Activated naive CD8-positive, alpha-beta T cell treated with anti-CD3 and anti-CD28 coated beads, Interleukin-2, amount 10 ng/mL, durations not matched to agents 7 days and 5 days (primary cell): ENCODE measurements around the gene HDHD2. TPM values are rescaled to one million over a fixed set of nuclear protein-coding genes. Genes with fewer than 3 reads are reported as not detected.

Experiments
- ATAC-seq: fragments of 150-1000 bp; cut with Tn5 transposase; one replicate; pipeline ENCODE4 v1.10.0; 2021; ENCODE audit warnings: low read depth, moderate library complexity
- POLR2A ChIA-PET: fragments of 350-600 bp; sonication (Branson Sonifier 250); formaldehyde crosslinking; loops from one replicate; lab custom pipeline; 2021; ENCODE audit warnings: antibody characterized with exemption; lab: Charles Lee
- DNase-seq: peaks from one replicate; pipeline ENCODE4 v3.0.0; 2021
- H3K27ac Mint-ChIP-seq: one replicate; pipeline ENCODE4 v1.8.0; 2022; ENCODE audit warnings: mild to moderate bottlenecking, mixed read lengths
- H3K27me3 Mint-ChIP-seq: one replicate; pipeline ENCODE4 v1.8.0; 2022; ENCODE audit warnings: mild to moderate bottlenecking, moderate library complexity, mixed read lengths
- H3K36me3 Mint-ChIP-seq: one replicate; pipeline ENCODE4 v1.8.0; 2021; ENCODE audit warnings: mild to moderate bottlenecking, mixed read lengths
- H3K4me1 Mint-ChIP-seq: one replicate; pipeline ENCODE4 v1.8.0; 2021; ENCODE audit warnings: mixed read lengths
- H3K4me3 Mint-ChIP-seq: one replicate; pipeline ENCODE4 v1.8.0; 2022; ENCODE audit warnings: mild to moderate bottlenecking, moderate library complexity, mixed read lengths
- H3K9me3 Mint-ChIP-seq: one replicate; pipeline ENCODE4 v1.8.0; 2021; ENCODE audit warnings: mixed read lengths
- total RNA-seq, 2 experiments: library from RNA; stranded (reverse); gene quantifications; one replicate each; pipeline ENCODE4 v1.2.3, GENCODE V29; 2021

Gene HDHD2
- total RNA-seq, 2 experiments from 2014 or later, result 37.6 to 42.2 TPM

GRCh38 chr18:47075098-47075883 lies 75.0 kb downstream of the HDHD2 start:
- ATAC-seq (no peak), DNase-seq (no peak)
- no peak overlapping the region for H3K4me3 Mint-ChIP-seq
- POLR2A ChIA-PET, result no interaction called here
- H3K27ac Mint-ChIP-seq, result no peak overlapping the region
- H3K9me3 Mint-ChIP-seq, result no peaks in the 10 kb centered on the region
- H3K36me3 Mint-ChIP-seq, result no peaks in the 10 kb centered on the region
- H3K27me3 Mint-ChIP-seq, result no peaks in the 10 kb centered on the region
- peaks cover 6% of the 10 kb centered on the region for H3K4me1 Mint-ChIP-seq

- Mint-ChIP-seq H3K4me1 (no peaks in the 10 kb centered on the region), H3K27ac (no peak overlapping the region), H3K27me3 (peaks cover 2% of the 10 kb centered on the region), H3K4me3 (no peak overlapping the region), H3K9me3 (no peaks in the 10 kb centered on the region), H3K36me3 (no peaks in the 10 kb centered on the region)
- POLR2A ChIA-PET, result no interaction called here
- DNase-seq, result no peak
- ATAC-seq, result no peak
Measured at GRCh38 chr18:47067648-47068047, 82.7 kb downstream of the HDHD2 start.

GRCh38 chr18:47063096-47063495 lies 87.2 kb downstream of the HDHD2 start:
- DNase-seq (no peak), ATAC-seq (no peak)
- Mint-ChIP-seq H3K9me3 (no peaks in the 10 kb centered on the region), H3K27me3 (peaks cover 2% of the 10 kb centered on the region), H3K4me1 (no peaks in the 10 kb centered on the region), H3K36me3 (no peaks in the 10 kb centered on the region), H3K27ac (no peak overlapping the region), H3K4me3 (no peak overlapping the region)
- POLR2A ChIA-PET, result no interaction called here

GRCh38 chr18:47062471-47062870 lies 87.8 kb downstream of the HDHD2 start:
- ATAC-seq (no peak), DNase-seq (no peak)
- Mint-ChIP-seq H3K9me3 (no peaks in the 10 kb centered on the region), H3K4me1 (no peaks in the 10 kb centered on the region), H3K27me3 (peaks cover 2% of the 10 kb centered on the region), H3K27ac (no peak overlapping the region), H3K4me3 (no peak overlapping the region), H3K36me3 (no peaks in the 10 kb centered on the region)
- POLR2A ChIA-PET, result no interaction called here

Other genes starting within 250 kb of the HDHD2 start
- 10 to 100 TPM; 34.4 to 34.6 TPM for gene PIAS2, start 233.0 kb downstream of the HDHD2 start, total RNA-seq
- gene KATNAL2, start 232.9 kb downstream of the HDHD2 start, total RNA-seq, result under 1 TPM; 0.43 to 0.58 TPM
- gene ELOA2, start 114.9 kb downstream of the HDHD2 start, total RNA-seq, result not detected
- 10 to 100 TPM; 10.8 to 11.0 TPM for gene IER3IP1, start 25.9 kb upstream of the HDHD2 start, total RNA-seq
- not detected for gene SKOR2, start 101.2 kb upstream of the HDHD2 start, total RNA-seq